ENCODE measurements around the gene PPP1R14B. TPM values are rescaled to one million over a fixed set of nuclear protein-coding genes. Genes with fewer than 3 reads are reported as not detected.

The PPP1R14B gene
- total and polyA plus RNA-seq, 12 donors, result 52.4 to 331 (median 92.5) TPM

GRCh38 chr11:64225608-64226506 lies 20.9 kb downstream of the PPP1R14B start, which contains the start of the genes NUDT22 and TRPT1:
Gene NUDT22, plus strand, starts transcription at chr11:64226274. Its CDS starts 379 bp downstream, at chr11:64226653.
Gene TRPT1, minus strand, starts transcription at chr11:64226186. Its CDS starts 326 bp downstream, at chr11:64225860.
- peak within 1 kb of the TSS; percentile 90 to 96 (median 95) for H3K27ac ChIP-seq
- peaks cover 16 to 58% (median 40%) of the 10 kb centered on the region in 9 donors for H3K4me1 ChIP-seq
- WGBS, 2 donors, result 0 to 1% methylated on average over 53 to 54 of the region's 54 CpGs

GRCh38 chr11:64224891-64225607 lies 21.7 kb downstream of the PPP1R14B start:
- Histone ChIP-seq H3K27ac (peak overlapping the region in 9 of 10 donors; percentile 90 to 96 (median 96)), H3K9me3 (no peaks in the 10 kb centered on the region), H3K36me3 (peaks cover 0 to 51% (median 0%) of the 10 kb centered on the region in 9 donors), H3K27me3 (no peaks in the 10 kb centered on the region), H3K4me3 (peak overlapping the region; percentile 64 to 95 (median 76)), H3K4me1 (peaks cover 16 to 56% (median 37%) of the 10 kb centered on the region in 9 donors)
- intact Hi-C loops (cut with DNase I), result loop anchor here in 1 of 10 donors (5.0 kb wide), 1 partner anchor 38 kb away; the partner anchor contains the start of gene STIP1
- no peak for DNase-seq
- WGBS, 2 donors, result 64 to 66% methylated on average over 22 of the region's 22 CpGs
- peak in 1 of 8 donors; percentile 0 for ATAC-seq
- no peak for TF ChIP-seq CTCF (IDR thresholded peaks at IDR 0.05)

More at GRCh38 chr11:64225608-64226506, 20.9 kb downstream of the PPP1R14B start, which contains the start of the genes NUDT22 and TRPT1:
- Histone ChIP-seq H3K9me3 (no peaks in the 10 kb centered on the region), H3K36me3 (peaks cover 0 to 43% (median 0%) of the 10 kb centered on the region in 9 donors), H3K4me3 (peak within 1 kb of the TSS; percentile 64 to 95 (median 76)), H3K27me3 (no peaks in the 10 kb centered on the region)
- ATAC-seq (peak; percentile 81 to 88 (median 85)), DNase-seq (peak; percentile 93 to 94)
- intact Hi-C loops (cut with DNase I), result loop anchor here in 2 of 10 donors (2.0 to 5.0 kb wide), 2 partner anchors 39 to 41 kb away; partner anchors contain the start of gene STIP1 (in 1 of the 2)
- peak in 2 of 9 donors; percentile 9 to 37 for TF ChIP-seq CTCF (IDR thresholded peaks at IDR 0.05)

GRCh38 chr11:64224151-64224890 lies 22.4 kb downstream of the PPP1R14B start:
- no peaks in the 10 kb centered on the region for H3K9me3 ChIP-seq
- intact Hi-C loops (cut with DNase I), result no loop called here
- peak overlapping the region in 1 of 10 donors; percentile 87 for H3K4me3 ChIP-seq
- ATAC-seq, result no peak
- H3K4me1 ChIP-seq, result peaks cover 16 to 49% (median 30%) of the 10 kb centered on the region in 9 donors
- WGBS, 2 donors, result 91 to 94% methylated on average over 17 of the region's 17 CpGs
- no peaks in the 10 kb centered on the region for H3K27me3 ChIP-seq
- H3K36me3 ChIP-seq, result peaks cover 0 to 58% (median 0%) of the 10 kb centered on the region in 9 donors
- no peak overlapping the region for H3K27ac ChIP-seq
- no peak for DNase-seq
- no peak for TF ChIP-seq CTCF (IDR thresholded peaks at IDR 0.05)
